Camera-type eye (tissue), 1 donor: ENCODE results near the gene NDUFV3. TPM values are rescaled to one million over a fixed set of nuclear protein-coding genes. Genes with fewer than 3 reads are reported as not detected.

Experiments used
- total RNA-seq: library from RNA; depleted of rRNA; stranded (reverse); fragments of >200 nt; gene quantifications from one replicate; pipeline ENCODE4 v1.2.3, GENCODE V29; 2014

The NDUFV3 gene
- 68.0 TPM for total RNA-seq

DNA sequence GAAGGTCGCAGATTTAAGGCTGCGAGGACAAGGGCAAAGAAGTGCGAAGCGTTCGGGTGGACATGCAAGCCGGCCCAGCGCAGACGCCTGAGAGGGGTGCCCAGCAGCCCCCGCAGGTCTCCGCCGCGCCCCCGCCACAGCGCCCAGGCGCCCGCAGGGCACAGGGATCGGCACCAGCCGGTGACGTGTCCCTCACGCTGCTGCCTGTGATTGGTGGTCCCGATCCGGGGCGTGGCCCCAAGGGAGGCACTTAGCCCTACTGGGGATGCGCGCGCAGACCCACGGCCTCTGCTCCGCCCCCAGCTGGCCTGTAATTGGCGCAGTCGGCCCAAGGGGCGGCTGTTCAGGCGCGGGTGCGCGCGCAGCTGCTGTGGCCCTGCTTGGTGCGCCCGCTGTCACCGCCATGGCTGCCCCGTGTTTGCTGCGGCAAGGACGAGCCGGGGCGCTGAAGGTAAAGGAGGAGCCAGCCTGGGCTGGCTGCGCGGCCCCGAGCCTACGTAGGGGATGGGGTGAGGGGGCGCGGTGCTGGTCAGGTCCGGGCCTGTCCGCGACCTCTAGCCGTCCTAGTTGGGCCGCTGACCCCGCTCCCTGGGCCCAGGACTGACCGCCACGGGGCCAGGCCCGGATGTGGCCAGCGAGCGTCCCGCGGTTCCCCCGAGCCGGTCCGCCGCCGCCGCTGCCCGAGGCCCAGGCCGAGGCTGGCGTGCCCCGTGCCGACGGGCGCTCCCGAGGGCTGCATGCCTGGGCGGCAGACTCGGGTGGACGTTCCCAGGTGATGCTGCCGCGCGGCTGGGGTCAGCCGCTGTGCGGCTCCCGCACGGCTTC, at the start of gene NDUFV3:
Gene NDUFV3 (plus strand): TSS at position 379 of the 825 bp plus-strand sequence. CDS start 25 bp downstream, at position 404.

DNA sequence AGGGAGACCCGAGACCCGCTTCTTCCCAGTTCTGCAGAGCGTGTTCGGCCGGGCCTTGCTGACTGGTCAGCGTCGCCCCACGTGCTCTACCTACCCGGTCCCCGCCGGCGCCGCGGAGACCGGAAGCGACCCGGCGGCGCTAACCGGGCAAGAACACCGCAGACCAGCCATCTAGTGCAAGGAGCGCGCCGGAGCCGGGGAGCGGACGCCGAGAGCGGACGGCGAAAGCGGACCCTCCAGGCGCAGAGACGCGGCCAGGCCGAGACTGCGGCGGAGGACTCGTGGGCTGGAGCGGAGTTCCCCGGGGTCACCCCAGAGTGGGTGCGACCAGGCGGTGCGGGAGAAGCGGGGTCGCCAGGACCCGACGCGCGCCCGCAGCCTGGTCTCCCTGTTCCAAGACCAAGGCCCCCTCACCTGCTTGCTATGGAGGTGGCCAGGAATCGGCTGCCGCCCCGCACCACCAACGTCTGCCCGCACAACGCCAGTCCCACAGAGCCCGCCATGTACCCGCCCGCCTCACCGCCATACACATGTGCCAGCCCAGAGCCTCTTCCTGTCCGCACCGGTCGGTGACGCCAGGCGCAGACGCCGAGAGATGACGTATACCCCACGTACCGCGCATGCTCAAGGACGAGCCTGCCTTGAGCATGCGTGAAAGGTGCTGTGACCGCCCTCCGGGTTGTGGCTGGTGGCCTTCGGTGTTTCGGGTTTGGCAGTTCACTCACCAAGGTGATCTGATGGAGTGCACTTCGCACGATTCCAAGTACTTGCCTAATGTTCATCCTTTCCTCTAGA, 13.9 kb upstream of the NDUFV3 start, which contains the start of gene WDR4:
Gene WDR4 (minus strand): TSS at position 547 of the 795 bp plus-strand sequence. CDS start 44 bp downstream, at position 503.

DNA sequence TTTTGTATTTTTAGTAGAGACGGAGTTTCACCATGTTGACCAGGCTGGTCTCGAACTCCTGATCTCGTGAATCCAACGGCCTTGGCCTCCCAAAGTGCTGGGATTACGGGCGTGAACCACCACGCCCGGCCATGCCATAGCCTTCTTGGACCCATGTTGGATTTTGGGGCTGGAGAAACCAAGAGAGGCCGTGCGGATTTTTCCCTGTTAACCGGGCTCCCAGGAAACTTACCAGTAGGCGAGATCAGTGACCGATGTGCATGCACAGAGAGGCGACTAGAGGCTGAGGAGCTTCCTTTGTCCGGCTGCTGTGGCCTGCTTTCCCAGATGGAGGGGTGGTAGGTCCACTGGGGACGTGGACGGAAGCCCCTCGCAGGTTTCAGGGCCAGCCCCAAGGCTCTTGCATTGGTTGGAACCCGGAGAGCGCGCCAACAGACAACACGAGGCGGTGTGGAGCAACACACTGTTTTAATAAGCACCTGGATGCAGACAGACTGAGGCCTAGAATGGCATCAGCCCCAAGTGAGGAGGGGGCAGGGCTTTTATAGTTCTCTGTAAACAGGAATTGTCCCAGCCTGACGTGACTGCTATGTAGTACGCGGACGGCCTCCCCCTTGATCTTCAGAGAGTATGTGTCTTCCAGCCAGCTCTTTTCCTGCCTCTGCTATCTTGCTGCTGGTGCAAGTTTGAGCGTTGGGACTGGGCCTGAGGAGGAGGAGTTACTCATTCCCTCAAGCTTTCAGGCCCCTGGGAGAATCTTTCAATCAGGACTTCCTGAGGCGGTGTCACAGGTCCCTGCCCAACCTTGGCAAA, 32.2 kb downstream of the NDUFV3 start, which contains the start of gene ERVH48-1:
Gene ERVH48-1 (minus strand): TSS at position 517 of the 813 bp plus-strand sequence. CDS start 6,624 bp downstream, outside the sequence.

Other genes starting within 250 kb of the NDUFV3 start
- 23.3 TPM for gene PDE9A, start 239.7 kb upstream of the NDUFV3 start, total RNA-seq
- 14.5 TPM for gene WDR4, start 13.8 kb upstream of the NDUFV3 start, total RNA-seq
- gene ERVH48-1, start 32.3 kb downstream of the NDUFV3 start, total RNA-seq, result not detected
- gene PKNOX1, start 81.3 kb downstream of the NDUFV3 start, total RNA-seq, result 24.8 TPM
- 11.1 TPM for gene CBS, start 182.5 kb downstream of the NDUFV3 start, total RNA-seq
- 64.6 TPM for gene U2AF1, start 214.3 kb downstream of the NDUFV3 start, total RNA-seq